DOHH2 (cell line): Measurements from ENCODE around the gene LZTR1.

Experiments
- H3F3A ChIP-seq: fragments of 200-600 bp; sonication (generic), shearing (Covaris generic); 2 replicates; pipeline ENCODE4 v1.6.0; 2016; ENCODE audit warnings: antibody characterized with exemption, mild to moderate bottlenecking; ENCODE audit not compliant: control insufficient read depth, insufficient read depth
- H3K27ac ChIP-seq: fragments of 200-600 bp; sonication (generic); 2 replicates; pipeline ENCODE4 v1.5.1; 2014; ENCODE audit warnings: low read depth, mild to moderate bottlenecking, low read length, moderate library complexity
- H3K27me3 ChIP-seq: fragments of 200-600 bp; sonication (generic); 2 replicates; pipeline ENCODE4 v1.6.1; 2014; ENCODE audit warnings: mild to moderate bottlenecking, low read length, mixed read lengths; ENCODE audit not compliant: control insufficient read depth
- H3K36me3 ChIP-seq: fragments of 200-600 bp; sonication (generic); 2 replicates; pipeline ENCODE4 v1.6.1; 2014; ENCODE audit warnings: mild to moderate bottlenecking, low read length, moderate library complexity, mixed read lengths; ENCODE audit not compliant: control insufficient read depth
- H3K4me1 ChIP-seq: fragments of 200-600 bp; sonication (generic); 2 replicates; pipeline ENCODE4 v1.6.1; 2014; ENCODE audit warnings: mild to moderate bottlenecking, low read length, mixed read lengths; ENCODE audit not compliant: control insufficient read depth
- H3K4me2 ChIP-seq: fragments of 200-600 bp; sonication (generic); 2 replicates; pipeline ENCODE4 v1.6.0; 2014; ENCODE audit warnings: mild to moderate bottlenecking, low read length, moderate library complexity
- H3K4me3 ChIP-seq: fragments of 200-600 bp; sonication (generic); 2 replicates; pipeline ENCODE4 v1.5.1; 2014; ENCODE audit warnings: mild to moderate bottlenecking, low read length, mixed read lengths
- H3K79me2 ChIP-seq: fragments of 200-600 bp; sonication (generic); 2 replicates; pipeline ENCODE4 v1.6.1; 2014; ENCODE audit warnings: mild to moderate bottlenecking, low read length, mixed read lengths; ENCODE audit not compliant: control insufficient read depth
- H3K9me2 ChIP-seq: fragments of 200-600 bp; sonication (generic); replicated peaks from 2 replicates; pipeline ENCODE4 v1.6.1; 2014; ENCODE audit warnings: mild to moderate bottlenecking, low read length, mixed read lengths; ENCODE audit not compliant: control insufficient read depth
- H3K9me3 ChIP-seq: fragments of 200-600 bp; sonication (generic); 2 replicates; pipeline ENCODE4 v1.6.1; 2014; ENCODE audit warnings: antibody characterized with exemption, low read length, mixed read lengths; ENCODE audit not compliant: control insufficient read depth, insufficient read depth
- H4K20me1 ChIP-seq: fragments of 200-600 bp; sonication (generic); 2 replicates; pipeline ENCODE4 v1.6.0; 2014; ENCODE audit warnings: low read depth, mild to moderate bottlenecking, antibody characterized with exemption, low read length, moderate library complexity; ENCODE audit not compliant: control insufficient read depth, insufficient read depth
- CTCF ChIP-seq: fragments of 200-600 bp; sonication (generic); IDR thresholded peaks from one replicate; pipeline ENCODE4 v1.5.1; 2014; ENCODE audit warnings: antibody characterized with exemption, mild to moderate bottlenecking, low read depth, low read length; ENCODE audit not compliant: poor library complexity, severe bottlenecking
- EZH2phosphoT487 ChIP-seq: fragments of 200-600 bp; sonication (generic); IDR thresholded peaks from 2 replicates; pipeline ENCODE4 v1.6.1; 2017; ENCODE audit warnings: borderline replicate concordance, mild to moderate bottlenecking, antibody characterized with exemption, low read length, moderate library complexity, mixed read lengths

The LZTR1 gene

GRCh38 chr22:21014726-21015465, 32.8 kb downstream of the LZTR1 start, which contains the start of gene P2RX6:
P2RX6 (plus strand) TSS chr22:21015165; CDS start chr22:21015175, 10 bp downstream.
- Histone ChIP-seq H3K27ac (no peak within 1 kb of the TSS), H3K9me3 (no peaks in the 10 kb centered on the region), H4K20me1 (no peaks in the 10 kb centered on the region), H3K79me2 (no peaks in the 10 kb centered on the region), H3K4me3 (peak within 1 kb of the TSS; percentile 73), H3K4me1 (peaks cover 21% of the 10 kb centered on the region), H3K27me3 (peaks cover 11% of the 10 kb centered on the region; the same call in 1 of the 2 replicates), H3K36me3 (no peaks in the 10 kb centered on the region), H3K4me2 (peak within 1 kb of the TSS; percentile 90), H3F3A (no peaks in the 10 kb centered on the region), H3K9me2 (no peaks in the 10 kb centered on the region)
- TF ChIP-seq CTCF, result no peak
- TF ChIP-seq EZH2phosphoT487, result no peak

GRCh38 chr22:21015466-21016006, 33.4 kb downstream of the LZTR1 start:
- H3K36me3 ChIP-seq, result no peaks in the 10 kb centered on the region
- no peaks in the 10 kb centered on the region for H3K9me3 ChIP-seq
- peaks cover 21% of the 10 kb centered on the region for H3K4me1 ChIP-seq
- H3K9me2 ChIP-seq, result no peaks in the 10 kb centered on the region
- H3K27me3 ChIP-seq, result peaks cover 11% of the 10 kb centered on the region; the same call in 1 of the 2 replicates
- no peaks in the 10 kb centered on the region for H3K79me2 ChIP-seq
- H3K4me3 ChIP-seq, result no peak overlapping the region
- H3F3A ChIP-seq, result no peaks in the 10 kb centered on the region
- no peak overlapping the region for H3K27ac ChIP-seq
- H4K20me1 ChIP-seq, result no peaks in the 10 kb centered on the region
- TF ChIP-seq EZH2phosphoT487 (no peak), CTCF (no peak)
- H3K4me2 ChIP-seq, result no peak overlapping the region

DNA sequence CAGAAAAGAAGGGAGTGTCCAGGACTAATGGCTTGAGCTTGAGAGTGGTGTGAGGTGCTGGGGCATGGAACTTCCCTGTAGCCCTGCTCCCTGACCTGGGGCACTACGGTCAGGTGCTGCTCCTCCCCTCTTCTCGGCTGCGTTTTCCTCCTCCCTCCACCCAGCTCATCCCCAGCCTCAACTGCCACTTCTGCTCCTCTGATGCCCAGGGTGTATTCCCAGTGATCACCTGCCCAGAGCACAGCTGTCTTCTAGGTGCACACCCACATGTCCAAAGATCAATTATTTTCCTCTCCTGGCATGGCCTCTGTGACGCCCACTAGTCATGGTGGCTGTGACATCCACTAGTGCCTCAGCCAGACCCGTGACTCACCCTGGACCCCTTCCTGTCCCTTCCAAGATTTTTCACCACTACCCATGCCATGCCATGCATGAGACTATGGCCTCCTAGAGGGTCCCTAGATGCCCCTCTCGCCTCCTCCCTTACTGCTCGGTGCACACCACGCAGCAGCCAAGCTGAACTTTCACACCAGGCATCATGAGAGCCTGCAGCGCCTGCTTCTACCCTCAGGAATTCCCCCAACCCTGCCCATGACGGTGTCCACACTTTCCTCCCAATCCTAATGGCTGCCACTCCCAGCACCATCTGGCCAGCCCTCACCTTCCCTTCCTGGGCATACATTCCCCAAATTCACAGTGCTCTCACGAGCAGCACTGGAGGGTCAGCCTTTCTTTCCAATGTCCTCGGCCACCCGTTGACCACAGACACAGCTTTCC, 34.7 kb downstream of the LZTR1 start:
- H3K27me3 ChIP-seq, result peaks cover 11% of the 10 kb centered on the region; the same call in 1 of the 2 replicates
- H3K9me3 ChIP-seq, result no peaks in the 10 kb centered on the region
- TF ChIP-seq EZH2phosphoT487 (no peak), CTCF (no peak)
- H3K36me3 ChIP-seq, result no peaks in the 10 kb centered on the region
- H3K9me2 ChIP-seq, result no peaks in the 10 kb centered on the region
- peaks cover 3% of the 10 kb centered on the region; the same call in 1 of the 2 replicates for H4K20me1 ChIP-seq
- no peaks in the 10 kb centered on the region for H3K79me2 ChIP-seq
- no peaks in the 10 kb centered on the region for H3F3A ChIP-seq
- H3K27ac ChIP-seq, result no peak overlapping the region
- peaks cover 21% of the 10 kb centered on the region for H3K4me1 ChIP-seq
- H3K4me2 ChIP-seq, result no peak overlapping the region
- no peak overlapping the region for H3K4me3 ChIP-seq
